Spleen (tissue), 11 donors: ENCODE data around the gene CCSAP. TPM values are rescaled to one million over a fixed set of nuclear protein-coding genes. Genes with fewer than 3 reads are reported as not detected.

Source experiments
- DNase-seq: peaks from one replicate; pipeline ENCODE4 v3.0.0-alpha.2; 2020
- H3K27ac ChIP-seq, 8 donors: fragments of 200-600 bp; sonication (generic) in 7 of 8; 1 replicate in 4 of 8; 2 replicates in 4 of 8; pipeline versions ENCODE4 v1.5.0 to v1.8.0; 2016 to 2021; ENCODE audit warnings: inconsistent platforms in 4 of 8, mild to moderate bottlenecking in 4 of 8, moderate library complexity in 1 of 8
- H3K27me3 ChIP-seq, 7 donors: fragments of 200-600 bp; sonication (generic) in 6 of 7; replicated peaks in 1 of 7; 1 replicate in 4 of 7; 2 replicates in 3 of 7; pipeline versions ENCODE4 v1.5.0 to v1.8.0; 2016 to 2021; ENCODE audit warnings: inconsistent platforms in 3 of 7, mild to moderate bottlenecking in 1 of 7
- H3K36me3 ChIP-seq, 6 donors: fragments of 200-600 bp; sonication (generic) in 5 of 6; 1 replicate in 4 of 6; 2 replicates in 2 of 6; pipeline versions ENCODE4 v1.5.0 to v1.8.0; 2016 to 2021; ENCODE audit warnings: inconsistent platforms in 2 of 6
- H3K4me1 ChIP-seq, 6 donors: fragments of 200-600 bp; sonication (generic) in 5 of 6; 1 replicate in 3 of 6; 2 replicates in 3 of 6; pipeline versions ENCODE4 v1.5.0 to v1.8.0; 2016 to 2021; ENCODE audit warnings: inconsistent platforms in 3 of 6
- H3K4me3 ChIP-seq, 8 donors: fragments of 200-600 bp; sonication (generic) in 7 of 8; 1 replicate in 4 of 8; 2 replicates in 4 of 8; pipeline versions ENCODE4 v1.5.0 to v1.8.0; 2016 to 2021; ENCODE audit warnings: inconsistent platforms in 4 of 8, mild to moderate bottlenecking in 4 of 8, moderate library complexity in 2 of 8
- H3K9me3 ChIP-seq, 8 donors: fragments of 200-600 bp; sonication (generic) in 7 of 8; 1 replicate in 4 of 8; 2 replicates in 4 of 8; pipeline versions ENCODE4 v1.5.0 to v1.8.0; 2016 to 2021; ENCODE audit warnings: inconsistent platforms in 4 of 8
- CTCF ChIP-seq, 11 experiments: fragments of 200-600 bp in 7 of 11; fragments of 450-650 bp in 4 of 11; sonication (generic) in 4 of 11; IDR thresholded peaks in 8 of 11; conservative IDR thresholded peaks in 3 of 11; 1 replicate in 7 of 11; 2 replicates in 4 of 11; pipeline versions ENCODE4 v1.4.0 to v1.8.0; 2016 to 2021; ENCODE audit warnings: antibody characterized with exemption in 11 of 11, inconsistent platforms in 4 of 11, mild to moderate bottlenecking in 1 of 11
- POLR2A ChIP-seq, 3 donors: fragments of 450-650 bp; IDR thresholded peaks; one replicate each; pipeline ENCODE4 v1.5.1; 2017; ENCODE audit warnings: antibody characterized with exemption in 3 of 3, mild to moderate bottlenecking in 1 of 3
- POLR2AphosphoS5 ChIP-seq, 3 donors: sonication (generic); formaldehyde crosslinking; IDR thresholded peaks; one replicate each; pipeline ENCODE4 v1.5.1; 2017; ENCODE audit warnings: antibody characterized with exemption in 3 of 3
- WGBS, 5 donors: extraction: QIAGEN DNeasy Blood & Tissue Kit in 3 of 5; methylation state at CpG; one replicate each; pipeline versions ENCODE4 v1.1.5 to v1.1.7; 2013 to 2018; 5-methylcytosine and 5-hydroxymethylcytosine counted together
- intact Hi-C: fragments of 100-400 bp; cut with DNase I; formaldehyde crosslinking; loops from one replicate; pipeline ENCODE4 v1.15.0; 2023; ENCODE audit warnings: low total_unique reads
- polyA plus RNA-seq, 3 donors: library from polyadenylated mRNA; stranded (reverse); fragments of 200-250 nt; gene quantifications; one replicate each; pipeline ENCODE4 v1.2.1, GENCODE V29; 2013
- total RNA-seq, 7 donors: library from RNA; depleted of rRNA in 3 of 7; stranded (reverse); fragments of >200 nt in 3 of 7; fragmentation: NEBNext Ultra II Directional in 4 of 7; extraction: Animal tissue kit (Norgen Biotek cat#: 25700) in 4 of 7; gene quantifications; one replicate each; pipeline versions ENCODE4 v1.1.0 to v1.2.1, GENCODE V29; 2016 to 2021
- donor health status: healthy with polysubstance abuse.
- donor health status: DM: no; HTN: no; CAD: no; lungs with moderate emphysema.
- donor health status: DM: no; HTN: no; CAD: no.
- donor health status: Bipolar disorder and iron deficiency.
- donor health status: healthy.
- donor health status: DM: no; HTN: no; CAD: no.
- donor health status: DM: yes; HTN: yes; CAD: no.

Gene CCSAP
- total and polyA plus RNA-seq, 10 donors = 2.1 to 11.4 (median 8.8) TPM

GRCh38 chr1:229283183-229283611 is 59.6 kb downstream of the CCSAP start:
- H3K4me1 ChIP-seq = peaks cover 0 to 53% (median 16%) of the 10 kb centered on the region in 6 donors
- no peaks in the 10 kb centered on the region for H3K27me3 ChIP-seq
- no peaks in the 10 kb centered on the region for H3K9me3 ChIP-seq
- no peak overlapping the region for H3K27ac ChIP-seq
- intact Hi-C loops = loop anchor here (10.0 kb wide), 1 partner anchor 172 kb away; no protein-coding TSS in a partner anchor
- H3K36me3 ChIP-seq = peaks cover 0 to 10% (median 0%) of the 10 kb centered on the region in 6 donors
- TF ChIP-seq CTCF (IDR thresholded peaks at IDR 0.05 in 8 of 11, conservative IDR thresholded peaks at IDR 0.05 in 3 of 11) (no peak), POLR2AphosphoS5 (IDR thresholded peaks at IDR 0.05) (no peak), POLR2A (IDR thresholded peaks at IDR 0.05) (no peak)
- 93 to 98% (median 95%) methylated on average over 3 of the region's 3 CpGs for WGBS, 5 donors
- H3K4me3 ChIP-seq = no peak overlapping the region
- no peak for DNase-seq

DNA sequence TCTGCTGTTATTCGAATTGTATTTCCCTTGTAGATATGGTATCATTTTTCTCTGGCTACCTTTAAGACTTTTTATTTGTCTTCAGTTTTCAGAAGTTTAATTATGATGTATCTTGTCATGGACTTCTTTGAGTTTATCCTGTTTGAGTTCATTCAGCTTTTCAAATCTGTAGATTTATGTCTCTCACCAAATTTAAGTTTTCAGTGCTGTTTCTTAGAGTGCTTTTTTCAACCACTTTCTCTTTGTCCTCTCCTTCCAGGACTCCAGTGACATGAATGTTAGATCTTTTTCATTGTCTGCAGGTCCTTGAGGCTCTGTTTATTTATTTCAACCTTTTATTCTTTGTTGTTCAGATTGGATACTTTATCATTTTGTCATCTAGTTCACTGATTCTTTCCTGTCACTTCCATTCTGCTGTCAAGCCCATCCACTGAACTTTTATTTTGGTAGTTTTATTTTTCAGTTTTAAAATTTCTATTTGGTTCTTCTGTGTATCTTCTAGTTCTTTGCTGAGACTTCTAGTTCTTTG is 60.5 kb downstream of the CCSAP start:
- TF ChIP-seq CTCF (IDR thresholded peaks at IDR 0.05 in 8 of 11, conservative IDR thresholded peaks at IDR 0.05 in 3 of 11) (no peak), POLR2A (IDR thresholded peaks at IDR 0.05) (no peak), POLR2AphosphoS5 (IDR thresholded peaks at IDR 0.05) (no peak)
- Histone ChIP-seq H3K27me3 (no peaks in the 10 kb centered on the region), H3K4me1 (peaks cover 0 to 58% (median 16%) of the 10 kb centered on the region in 6 donors), H3K27ac (no peak overlapping the region), H3K36me3 (peaks cover 0 to 10% (median 0%) of the 10 kb centered on the region in 6 donors), H3K9me3 (no peaks in the 10 kb centered on the region), H3K4me3 (no peak overlapping the region)
- 89 to 96% (median 93%) methylated on average over 1 of the region's 1 CpG for WGBS, 5 donors
- no peak for DNase-seq
- intact Hi-C loops = loop anchor here (10.0 kb wide), 1 partner anchor 172 kb away; no protein-coding TSS in a partner anchor

DNA sequence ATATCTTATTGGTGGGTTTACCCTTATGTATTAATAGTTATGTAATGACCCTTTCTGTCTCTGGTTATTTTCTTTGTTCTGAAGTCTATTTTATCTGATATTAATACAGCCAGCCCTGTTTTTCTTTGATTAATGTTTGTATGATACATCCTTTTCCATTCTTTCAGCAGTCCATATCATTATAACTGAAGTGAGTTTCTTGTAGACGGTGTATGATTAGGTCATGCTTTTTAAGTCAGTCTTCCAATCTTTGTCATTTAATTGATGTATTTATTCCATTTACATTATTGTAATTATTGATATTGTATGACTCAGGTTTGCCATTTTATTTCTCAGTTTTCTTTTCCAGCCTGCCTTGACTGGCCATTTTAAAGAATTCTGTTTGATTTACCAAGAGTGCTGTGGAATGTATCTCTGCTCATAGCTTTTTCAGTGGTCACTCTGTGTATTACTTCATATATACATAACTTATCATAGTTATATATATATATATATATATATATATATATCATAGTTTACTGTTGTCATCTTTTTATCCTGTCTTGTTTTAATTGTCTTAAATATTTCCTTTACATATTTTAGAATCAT is 61.4 kb downstream of the CCSAP start:
- intact Hi-C loops = loop anchor here (10.0 kb wide), 1 partner anchor 173 kb away; no protein-coding TSS in a partner anchor
- TF ChIP-seq CTCF (IDR thresholded peaks at IDR 0.05 in 8 of 11, conservative IDR thresholded peaks at IDR 0.05 in 3 of 11) (no peak), POLR2AphosphoS5 (IDR thresholded peaks at IDR 0.05) (no peak), POLR2A (IDR thresholded peaks at IDR 0.05) (no peak)

GRCh38 chr1:229280921-229281320 is 61.9 kb downstream of the CCSAP start:
- Histone ChIP-seq H3K9me3 (no peaks in the 10 kb centered on the region), H3K27me3 (no peaks in the 10 kb centered on the region), H3K27ac (no peak overlapping the region), H3K36me3 (peaks cover 0 to 8% (median 0%) of the 10 kb centered on the region in 6 donors), H3K4me3 (no peak overlapping the region), H3K4me1 (peaks cover 0 to 46% (median 10%) of the 10 kb centered on the region in 6 donors)
- no peak for TF ChIP-seq POLR2AphosphoS5 (IDR thresholded peaks at IDR 0.05)
- no peak for TF ChIP-seq POLR2A (IDR thresholded peaks at IDR 0.05)
- intact Hi-C loops = loop anchor here (10.0 kb wide), 1 partner anchor 174 kb away; no protein-coding TSS in a partner anchor
- DNase-seq = no peak
- 77 to 85% (median 82%) methylated on average over 3 of the region's 3 CpGs for WGBS, 5 donors

More for the DNA sequence above, 61.4 kb downstream of the CCSAP start:
- Histone ChIP-seq H3K4me3 (no peak overlapping the region), H3K27ac (no peak overlapping the region), H3K9me3 (no peaks in the 10 kb centered on the region), H3K4me1 (peaks cover 0 to 49% (median 14%) of the 10 kb centered on the region in 6 donors), H3K36me3 (peaks cover 0 to 8% (median 0%) of the 10 kb centered on the region in 6 donors), H3K27me3 (no peaks in the 10 kb centered on the region)
- WGBS, 5 donors = 92 to 98% (median 94%) methylated on average over 1 of the region's 1 CpG
- no peak for DNase-seq
